HL-60 (cell line): ENCODE measurements around the gene CLCN3.

Experiments
- DNase-seq, 2 experiments: peaks; one replicate each; pipeline ENCODE4 v3.0.0-alpha.2; 2010 to 2020; ENCODE audit warnings: low read depth in 1 of 2, low spot score in 1 of 2
- H3K27ac ChIP-seq: fragments of 250-450 bp; sonication (Bioruptor Pico); replicated peaks from 2 replicates; pipeline ENCODE4 v1.5.1; 2020; ENCODE audit warnings: mild to moderate bottlenecking, moderate library complexity
- H3K27me3 ChIP-seq: fragments of 250-450 bp; sonication (Bioruptor Pico); 2 replicates; pipeline ENCODE4 v1.5.1; 2021; ENCODE audit warnings: mild to moderate bottlenecking, moderate library complexity; ENCODE audit not compliant: insufficient read depth, poor library complexity, severe bottlenecking
- H3K4me3 ChIP-seq: replicated peaks from 2 replicates; pipeline ENCODE4 v1.5.1; 2011; ENCODE audit warnings: mild to moderate bottlenecking, control low read depth, low read length; ENCODE audit not compliant: insufficient read depth
- GABPA ChIP-seq: IDR thresholded peaks from 2 replicates; pipeline ENCODE4 v1.6.1; 2012; ENCODE audit warnings: low read depth
- POLR2AphosphoS5 ChIP-seq: IDR thresholded peaks from 2 replicates; pipeline ENCODE4 v1.6.1; 2012; ENCODE audit warnings: low read depth
- SPI1 ChIP-seq: IDR thresholded peaks from 2 replicates; pipeline ENCODE4 v1.6.1; 2012; ENCODE audit warnings: low read depth, mild to moderate bottlenecking, borderline replicate concordance
- TF ChIP-seq, protein P1 (sequence below): IDR thresholded peaks from 2 replicates; pipeline ENCODE4 v1.6.1; 2012; ENCODE audit warnings: low read depth; ENCODE audit not compliant: insufficient replicate concordance
- TF ChIP-seq, protein P2 (sequence below): IDR thresholded peaks from one replicate; pipeline ENCODE4 v1.5.1; 2011; ENCODE audit warnings: low read length, control low read depth, inconsistent platforms; ENCODE audit not compliant: insufficient read depth

Gene CLCN3

GRCh38 chr4:169761846-169762245 is 141.5 kb downstream of the CLCN3 start:
- H3K27me3 ChIP-seq = no peaks in the 10 kb centered on the region
- DNase-seq = no peak
- H3K27ac ChIP-seq = no peak overlapping the region
- TF ChIP-seq, protein P1, sequence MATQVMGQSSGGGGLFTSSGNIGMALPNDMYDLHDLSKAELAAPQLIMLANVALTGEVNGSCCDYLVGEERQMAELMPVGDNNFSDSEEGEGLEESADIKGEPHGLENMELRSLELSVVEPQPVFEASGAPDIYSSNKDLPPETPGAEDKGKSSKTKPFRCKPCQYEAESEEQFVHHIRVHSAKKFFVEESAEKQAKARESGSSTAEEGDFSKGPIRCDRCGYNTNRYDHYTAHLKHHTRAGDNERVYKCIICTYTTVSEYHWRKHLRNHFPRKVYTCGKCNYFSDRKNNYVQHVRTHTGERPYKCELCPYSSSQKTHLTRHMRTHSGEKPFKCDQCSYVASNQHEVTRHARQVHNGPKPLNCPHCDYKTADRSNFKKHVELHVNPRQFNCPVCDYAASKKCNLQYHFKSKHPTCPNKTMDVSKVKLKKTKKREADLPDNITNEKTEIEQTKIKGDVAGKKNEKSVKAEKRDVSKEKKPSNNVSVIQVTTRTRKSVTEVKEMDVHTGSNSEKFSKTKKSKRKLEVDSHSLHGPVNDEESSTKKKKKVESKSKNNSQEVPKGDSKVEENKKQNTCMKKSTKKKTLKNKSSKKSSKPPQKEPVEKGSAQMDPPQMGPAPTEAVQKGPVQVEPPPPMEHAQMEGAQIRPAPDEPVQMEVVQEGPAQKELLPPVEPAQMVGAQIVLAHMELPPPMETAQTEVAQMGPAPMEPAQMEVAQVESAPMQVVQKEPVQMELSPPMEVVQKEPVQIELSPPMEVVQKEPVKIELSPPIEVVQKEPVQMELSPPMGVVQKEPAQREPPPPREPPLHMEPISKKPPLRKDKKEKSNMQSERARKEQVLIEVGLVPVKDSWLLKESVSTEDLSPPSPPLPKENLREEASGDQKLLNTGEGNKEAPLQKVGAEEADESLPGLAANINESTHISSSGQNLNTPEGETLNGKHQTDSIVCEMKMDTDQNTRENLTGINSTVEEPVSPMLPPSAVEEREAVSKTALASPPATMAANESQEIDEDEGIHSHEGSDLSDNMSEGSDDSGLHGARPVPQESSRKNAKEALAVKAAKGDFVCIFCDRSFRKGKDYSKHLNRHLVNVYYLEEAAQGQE = no peak
- no peak for TF ChIP-seq POLR2AphosphoS5
- TF ChIP-seq, protein P2, sequence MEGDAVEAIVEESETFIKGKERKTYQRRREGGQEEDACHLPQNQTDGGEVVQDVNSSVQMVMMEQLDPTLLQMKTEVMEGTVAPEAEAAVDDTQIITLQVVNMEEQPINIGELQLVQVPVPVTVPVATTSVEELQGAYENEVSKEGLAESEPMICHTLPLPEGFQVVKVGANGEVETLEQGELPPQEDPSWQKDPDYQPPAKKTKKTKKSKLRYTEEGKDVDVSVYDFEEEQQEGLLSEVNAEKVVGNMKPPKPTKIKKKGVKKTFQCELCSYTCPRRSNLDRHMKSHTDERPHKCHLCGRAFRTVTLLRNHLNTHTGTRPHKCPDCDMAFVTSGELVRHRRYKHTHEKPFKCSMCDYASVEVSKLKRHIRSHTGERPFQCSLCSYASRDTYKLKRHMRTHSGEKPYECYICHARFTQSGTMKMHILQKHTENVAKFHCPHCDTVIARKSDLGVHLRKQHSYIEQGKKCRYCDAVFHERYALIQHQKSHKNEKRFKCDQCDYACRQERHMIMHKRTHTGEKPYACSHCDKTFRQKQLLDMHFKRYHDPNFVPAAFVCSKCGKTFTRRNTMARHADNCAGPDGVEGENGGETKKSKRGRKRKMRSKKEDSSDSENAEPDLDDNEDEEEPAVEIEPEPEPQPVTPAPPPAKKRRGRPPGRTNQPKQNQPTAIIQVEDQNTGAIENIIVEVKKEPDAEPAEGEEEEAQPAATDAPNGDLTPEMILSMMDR = no peak
- TF ChIP-seq SPI1 = no peak
- TF ChIP-seq GABPA = no peak
- no peak overlapping the region for H3K4me3 ChIP-seq

- no peak overlapping the region for H3K27ac ChIP-seq
- H3K27me3 ChIP-seq = no peaks in the 10 kb centered on the region
- TF ChIP-seq POLR2AphosphoS5 (no peak), SPI1 (no peak), GABPA (no peak)
- TF ChIP-seq, protein P1 = no peak
- TF ChIP-seq, protein P2 = no peak
- H3K4me3 ChIP-seq = no peak overlapping the region
- DNase-seq = no peak
These were observed 145.5 kb downstream of the CLCN3 start for GRCh38 chr4:169765835-169766234.

DNA sequence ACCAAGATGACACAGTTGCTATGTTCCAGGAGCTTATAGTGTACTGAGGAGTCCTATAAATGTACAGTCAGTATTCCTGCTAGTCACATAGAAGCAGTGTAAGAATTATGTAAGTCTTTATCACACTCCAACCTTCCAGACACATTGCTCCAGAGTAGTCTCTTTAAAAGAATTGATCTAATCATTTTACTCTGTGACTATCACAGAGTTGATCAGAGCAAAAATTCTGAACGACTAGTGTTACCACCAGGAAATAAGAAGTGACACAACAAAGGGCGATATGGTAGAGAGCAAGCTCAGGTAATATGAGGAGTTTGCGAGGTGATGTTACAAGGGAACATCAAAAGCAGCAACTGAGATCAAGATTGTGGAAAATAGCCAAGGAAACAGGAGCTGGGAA is 146.4 kb downstream of the CLCN3 start:
- DNase-seq = no peak
- Histone ChIP-seq H3K4me3 (no peak overlapping the region), H3K27me3 (no peaks in the 10 kb centered on the region), H3K27ac (no peak overlapping the region)
- TF ChIP-seq, protein P1 = no peak
- TF ChIP-seq GABPA (no peak), POLR2AphosphoS5 (no peak), SPI1 (no peak)
- TF ChIP-seq, protein P2 = no peak
